Measurements from ENCODE around the gene EFNA2. TPM values are rescaled to one million over a fixed set of nuclear protein-coding genes. Genes with fewer than 3 reads are reported as not detected.
A peak's percentile ranks its signal among the peaks of the same experiment; 100 is the strongest.

The EFNA2 gene
- total and polyA plus RNA-seq, 9 donors: 0.11 TPM; not detected in 8

GRCh38 chr19:1241417-1242095, 44.1 kb upstream of the EFNA2 start, which contains the start of gene ATP5F1D:
Gene ATP5F1D, plus strand, starts transcription at chr19:1241751. Its CDS starts 100 bp downstream, at chr19:1241851.
- Histone ChIP-seq H3K4me3 (peak within 1 kb of the TSS; percentile 78), H3K9me3 (no peaks in the 10 kb centered on the region), H3K27me3 (no peaks in the 10 kb centered on the region), H3K27ac (peak within 1 kb of the TSS; percentile 81 to 87), H3K36me3 (no peaks in the 10 kb centered on the region), H3K4me1 (ENCODE audit: insufficient read depth) (peaks cover 26% of the 10 kb centered on the region)
- TF ChIP-seq CTCF (IDR thresholded peaks at IDR 0.05): no peak
- TF ChIP-seq POLR2A (IDR thresholded peaks at IDR 0.05): peak; percentile 60
- intact Hi-C loops (cut with DNase I): loop anchor here in 1 of 4 donors (10.0 kb wide), 2 partner anchors 217 to 803 kb away; partner anchors contain the start of genes CNN2, RNU6-2 and TMEM259
- WGBS, 3 donors: 0 to 1% (median 1%) methylated on average over 44 to 79 of the region's 79 CpGs
- DNase-seq: peak; percentile 93 to 96 (median 94)

- Histone ChIP-seq H3K4me3 (no peak overlapping the region), H3K9me3 (no peaks in the 10 kb centered on the region), H3K36me3 (no peaks in the 10 kb centered on the region), H3K4me1 (ENCODE audit: insufficient read depth) (peaks cover 21% of the 10 kb centered on the region), H3K27ac (peak overlapping the region; percentile 86 to 92), H3K27me3 (no peaks in the 10 kb centered on the region)
- no peak for TF ChIP-seq POLR2A (IDR thresholded peaks at IDR 0.05)
- no peak for TF ChIP-seq EP300 (IDR thresholded peaks at IDR 0.05)
- TF ChIP-seq CTCF (IDR thresholded peaks at IDR 0.05): peak; percentile 98 to 100 (median 99)
- intact Hi-C loops (cut with DNase I): loop anchor here (1.0 to 10.0 kb wide), 5 partner anchors 22 to 801 kb away; partner anchors contain the start of genes CNN2 (in 1 of the 4), RNU6-2 (in 1 of the 4) and TMEM259 (in 1 of the 4)
- WGBS, 3 donors: 35 to 41% (median 37%) methylated on average over 31 to 33 of the region's 33 CpGs
- DNase-seq: peak; percentile 88 to 93 (median 92)
Measured at GRCh38 chr19:1243768-1244692, 41.6 kb upstream of the EFNA2 start.

GRCh38 chr19:1244693-1245451, 40.8 kb upstream of the EFNA2 start:
- Histone ChIP-seq H3K27me3 (no peaks in the 10 kb centered on the region), H3K36me3 (no peaks in the 10 kb centered on the region), H3K27ac (peak overlapping the region; percentile 86 to 92), H3K4me1 (ENCODE audit: insufficient read depth) (peaks cover 21% of the 10 kb centered on the region), H3K4me3 (no peak overlapping the region), H3K9me3 (no peaks in the 10 kb centered on the region)
- WGBS, 3 donors: 13 to 27% (median 16%) methylated on average over 26 to 31 of the region's 31 CpGs
- peak; percentile 52 to 78 (median 76) for DNase-seq
- intact Hi-C loops (cut with DNase I): loop anchor here (1.0 to 10.0 kb wide), 5 partner anchors 21 to 800 kb away; partner anchors contain the start of genes CNN2 (in 1 of the 4), RNU6-2 (in 1 of the 4) and TMEM259 (in 1 of the 4)
- TF ChIP-seq POLR2A (IDR thresholded peaks at IDR 0.05): no peak
- TF ChIP-seq EP300 (IDR thresholded peaks at IDR 0.05): no peak
- no peak for TF ChIP-seq CTCF (IDR thresholded peaks at IDR 0.05)
